Measurements from ENCODE around the gene KCNK10.

Gene KCNK10

DNA sequence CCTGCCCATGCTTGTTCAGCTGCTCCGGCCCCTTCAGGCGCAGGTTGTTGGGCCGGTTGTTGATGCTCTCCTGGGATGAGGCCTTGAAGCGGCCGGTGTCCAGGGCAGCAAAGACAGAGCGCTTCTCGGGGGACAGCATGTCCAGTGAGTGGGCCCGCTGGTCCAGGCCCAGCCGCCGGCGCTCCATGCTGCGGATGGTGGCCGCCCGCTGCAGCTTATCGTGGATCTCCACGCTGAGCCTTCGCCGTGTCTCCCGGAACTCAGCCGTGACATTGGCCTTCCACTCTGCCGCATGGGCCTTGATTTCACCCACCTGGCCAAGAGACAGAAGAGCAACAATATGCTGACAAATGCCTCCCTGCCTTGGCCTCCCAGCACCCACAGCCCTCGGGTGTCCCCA is 137.2 kb downstream of the KCNK10 start:
- FAIRE-seq (no peak), DNase-seq (ENCODE audit: insufficient read length, low spot score) (no peak)
- TF ChIP-seq SPI1 (IDR thresholded peaks at IDR 0.05; ENCODE audit: low read depth, low read length) (no peak), POLR2A (IDR thresholded peaks at IDR 0.05; ENCODE audit: low read depth, low read length) (no peak), POU2F2 (IDR thresholded peaks at IDR 0.05; ENCODE audit: low read depth, low read length) (no peak), POLR2AphosphoS5 (IDR thresholded peaks at IDR 0.05; ENCODE audit: low read depth, low read length) (no peak), PAX5 (IDR thresholded peaks at IDR 0.05; ENCODE audit: insufficient read depth, low read length, severe bottlenecking) (no peak), TAF1 (IDR thresholded peaks at IDR 0.05; ENCODE audit: low read depth, low read length) (no peak)

DNA sequence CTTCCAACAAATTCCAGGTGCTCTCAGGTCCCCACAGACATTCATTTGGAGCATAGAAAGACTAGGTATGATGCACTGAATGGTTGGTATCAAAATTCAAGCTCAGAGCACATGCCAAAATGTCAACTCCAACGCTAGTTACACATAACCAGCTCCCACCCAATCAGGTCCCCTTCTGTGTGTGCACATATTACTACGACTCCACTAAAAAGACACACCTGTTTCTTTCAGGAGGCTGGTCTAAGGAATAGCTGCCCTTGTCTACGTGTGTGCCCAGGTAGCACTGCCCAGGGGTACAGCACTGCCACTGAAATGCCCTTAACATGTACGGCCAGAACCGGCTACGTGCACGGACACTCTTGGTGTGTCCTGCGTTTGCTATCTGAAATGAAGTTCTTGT is 138.1 kb downstream of the KCNK10 start:
- TF ChIP-seq SPI1 (IDR thresholded peaks at IDR 0.05; ENCODE audit: low read depth, low read length) (no peak), POLR2AphosphoS5 (IDR thresholded peaks at IDR 0.05; ENCODE audit: low read depth, low read length) (no peak), TAF1 (IDR thresholded peaks at IDR 0.05; ENCODE audit: low read depth, low read length) (no peak), PAX5 (IDR thresholded peaks at IDR 0.05; ENCODE audit: insufficient read depth, low read length, severe bottlenecking) (no peak), POLR2A (IDR thresholded peaks at IDR 0.05; ENCODE audit: low read depth, low read length) (no peak)
- no peak for DNase-seq (ENCODE audit: insufficient read length, low spot score)
- no peak for FAIRE-seq

DNA sequence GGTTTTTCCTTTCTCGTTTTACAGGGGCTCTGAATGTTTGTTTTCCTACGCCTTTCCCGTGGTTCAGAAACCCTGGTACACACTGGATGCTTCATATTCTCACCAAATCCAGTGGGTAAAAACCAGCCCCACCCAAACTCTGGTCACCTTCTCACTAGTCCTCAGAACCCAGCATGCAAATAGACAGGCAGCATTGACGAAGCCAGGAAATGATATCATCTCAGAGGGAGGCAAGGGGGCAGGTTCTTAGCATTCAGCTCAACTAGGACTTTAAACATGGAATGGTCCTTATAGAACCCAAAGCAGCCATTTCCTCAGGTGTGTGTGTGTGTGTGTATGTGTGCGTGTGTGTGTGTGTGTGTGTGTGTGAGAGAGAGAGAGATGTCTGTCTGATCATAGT is 142.0 kb downstream of the KCNK10 start:
- TF ChIP-seq TAF1 (IDR thresholded peaks at IDR 0.05; ENCODE audit: low read depth, low read length): no peak
- TF ChIP-seq PAX5 (IDR thresholded peaks at IDR 0.05; ENCODE audit: insufficient read depth, low read length, severe bottlenecking): no peak
- no peak for FAIRE-seq
- no peak for DNase-seq (ENCODE audit: insufficient read length, low spot score)

DNA sequence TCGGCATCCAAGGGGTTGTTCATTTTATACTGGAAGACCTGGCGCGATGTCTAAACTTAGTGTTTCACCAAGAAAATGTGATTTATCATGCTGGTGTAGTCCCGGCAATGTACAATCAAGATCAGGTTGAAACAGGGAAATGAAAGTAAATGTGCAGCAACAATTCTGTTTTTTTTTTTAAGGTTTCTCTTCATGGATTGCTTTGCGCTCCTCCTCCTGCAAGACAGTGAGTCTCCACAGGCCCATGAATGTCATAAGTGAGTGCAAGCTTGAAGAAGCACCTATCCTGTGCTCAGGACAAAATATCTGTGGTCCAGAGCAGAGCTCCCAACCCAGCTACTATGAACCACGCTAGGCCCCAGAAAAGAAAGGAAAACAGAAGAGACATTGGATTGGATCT is 143.4 kb downstream of the KCNK10 start:
- FAIRE-seq: no peak
- TF ChIP-seq SPI1 (IDR thresholded peaks at IDR 0.05; ENCODE audit: low read depth, low read length) (0 out of 2 replicates have a peak, but pooled peaks have one; percentile 5), TAF1 (IDR thresholded peaks at IDR 0.05; ENCODE audit: low read depth, low read length) (no peak), POU2F2 (IDR thresholded peaks at IDR 0.05; ENCODE audit: low read depth, low read length) (no peak)
- no peak for DNase-seq (ENCODE audit: insufficient read length, low spot score)

DNA sequence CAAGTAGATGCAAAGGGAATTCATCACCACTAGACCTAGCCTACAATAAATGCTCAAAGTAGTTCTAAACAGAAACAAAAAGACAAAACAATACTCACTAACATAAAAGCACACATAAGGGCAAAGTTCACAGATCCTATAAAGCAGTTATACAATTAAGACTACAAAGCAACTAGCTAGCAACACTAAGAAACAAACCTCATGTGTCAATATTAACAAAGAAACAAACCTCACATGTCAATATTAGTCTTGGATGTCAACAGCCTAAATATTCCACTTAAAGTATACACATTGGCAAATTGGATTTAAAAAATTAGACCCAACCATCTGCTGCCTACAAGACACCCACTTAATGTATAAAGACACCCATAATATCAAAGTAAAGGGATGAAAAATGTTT is 152.7 kb downstream of the KCNK10 start:
- FAIRE-seq (no peak), DNase-seq (ENCODE audit: insufficient read length, low spot score) (no peak)
- TF ChIP-seq TAF1 (IDR thresholded peaks at IDR 0.05; ENCODE audit: low read depth, low read length): no peak
- TF ChIP-seq POLR2AphosphoS5 (IDR thresholded peaks at IDR 0.05; ENCODE audit: low read depth, low read length): no peak
- no peak for TF ChIP-seq POU2F2 (IDR thresholded peaks at IDR 0.05; ENCODE audit: low read depth, low read length)
- no peak for TF ChIP-seq PAX5 (IDR thresholded peaks at IDR 0.05; ENCODE audit: insufficient read depth, low read length, severe bottlenecking)
- TF ChIP-seq SPI1 (IDR thresholded peaks at IDR 0.05; ENCODE audit: low read depth, low read length): no peak
- TF ChIP-seq POLR2A (IDR thresholded peaks at IDR 0.05; ENCODE audit: low read depth, low read length): no peak

DNA sequence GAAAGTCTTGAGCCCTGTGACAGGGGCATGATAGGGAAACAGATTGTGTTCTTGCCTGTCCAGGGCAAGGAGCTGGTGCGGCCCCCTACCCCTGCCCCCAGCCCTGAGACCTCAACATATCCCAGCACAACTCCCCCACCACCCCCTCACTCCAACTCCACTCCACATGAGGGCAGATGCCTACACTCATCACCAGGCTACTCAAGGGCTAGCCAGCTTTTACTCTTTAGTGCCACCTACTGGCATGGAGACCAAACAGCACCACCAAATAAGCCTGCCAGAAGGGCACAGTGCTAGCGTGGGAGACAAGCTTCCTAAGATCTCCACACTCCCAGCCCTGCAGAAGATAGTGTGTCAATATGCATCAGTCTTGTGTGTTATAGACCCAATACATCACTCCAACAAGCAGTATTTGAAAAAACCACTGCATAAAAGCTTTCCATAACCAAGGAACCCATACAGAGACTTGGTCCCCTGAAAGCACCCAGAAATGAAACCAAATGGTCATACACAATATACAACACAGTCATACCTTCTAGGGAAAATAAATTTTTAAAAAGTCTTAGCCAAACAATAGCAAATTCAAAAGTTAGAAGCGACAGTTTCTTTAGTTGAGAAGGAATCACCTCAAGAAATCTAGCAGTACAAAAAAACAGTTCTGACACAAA is 154.4 kb downstream of the KCNK10 start:
- peak; percentile 20 for DNase-seq (ENCODE audit: insufficient read length, low spot score)
- peak; percentile 90 for FAIRE-seq
- TF ChIP-seq SPI1 (IDR thresholded peaks at IDR 0.05; ENCODE audit: low read depth, low read length): no peak
- TF ChIP-seq TAF1 (IDR thresholded peaks at IDR 0.05; ENCODE audit: low read depth, low read length): no peak
- no peak for TF ChIP-seq POLR2AphosphoS5 (IDR thresholded peaks at IDR 0.05; ENCODE audit: low read depth, low read length)
- no peak for TF ChIP-seq POLR2A (IDR thresholded peaks at IDR 0.05; ENCODE audit: low read depth, low read length)
- no peak for TF ChIP-seq POU2F2 (IDR thresholded peaks at IDR 0.05; ENCODE audit: low read depth, low read length)
- TF ChIP-seq PAX5 (IDR thresholded peaks at IDR 0.05; ENCODE audit: insufficient read depth, low read length, severe bottlenecking): no peak

DNA sequence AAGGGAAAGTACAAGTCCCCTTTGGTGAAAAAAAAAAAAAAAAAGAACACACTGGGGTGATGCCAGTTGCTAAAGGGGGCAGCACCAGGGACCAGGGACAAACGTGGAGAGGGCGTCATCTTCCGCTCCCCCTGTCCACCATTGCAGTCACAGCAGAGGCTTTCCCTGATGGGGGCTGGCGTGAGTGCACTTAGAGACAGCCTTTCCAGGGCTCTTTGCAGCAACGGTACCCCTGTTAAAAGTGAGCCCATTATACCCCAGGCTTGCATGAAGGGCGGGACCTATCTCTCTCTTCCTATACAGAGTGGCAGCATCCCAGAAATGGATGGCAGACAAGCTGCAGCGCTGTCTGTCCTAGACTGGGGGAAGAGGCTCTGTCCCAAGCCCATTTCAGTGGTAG is 155.0 kb downstream of the KCNK10 start:
- DNase-seq (ENCODE audit: insufficient read length, low spot score) (no peak), FAIRE-seq (no peak)
- no peak for TF ChIP-seq TAF1 (IDR thresholded peaks at IDR 0.05; ENCODE audit: low read depth, low read length)
- TF ChIP-seq POU2F2 (IDR thresholded peaks at IDR 0.05; ENCODE audit: low read depth, low read length): no peak
- no peak for TF ChIP-seq SPI1 (IDR thresholded peaks at IDR 0.05; ENCODE audit: low read depth, low read length)
- TF ChIP-seq PAX5 (IDR thresholded peaks at IDR 0.05; ENCODE audit: insufficient read depth, low read length, severe bottlenecking): no peak
- TF ChIP-seq POLR2A (IDR thresholded peaks at IDR 0.05; ENCODE audit: low read depth, low read length): no peak
- TF ChIP-seq POLR2AphosphoS5 (IDR thresholded peaks at IDR 0.05; ENCODE audit: low read depth, low read length): no peak

DNA sequence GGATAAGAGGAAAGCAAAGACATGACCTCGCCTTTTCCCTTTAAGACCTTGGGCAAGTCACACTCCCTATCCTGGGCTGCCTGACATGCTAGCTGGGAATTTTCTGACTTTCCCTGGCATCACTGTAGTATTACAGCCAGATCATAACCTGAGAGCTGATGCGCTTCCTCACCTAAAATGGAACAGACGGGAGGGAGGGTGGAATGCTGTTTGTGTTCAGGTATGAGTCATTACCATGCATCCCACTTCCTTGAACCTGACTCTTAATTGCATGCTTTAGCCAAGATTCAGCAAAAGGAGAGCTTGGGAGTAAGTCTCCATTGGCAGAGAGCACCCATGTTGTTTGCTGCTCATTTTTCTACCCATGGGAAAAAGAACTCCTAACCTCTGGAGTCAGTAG is 156.5 kb downstream of the KCNK10 start:
- no peak for TF ChIP-seq POLR2AphosphoS5 (IDR thresholded peaks at IDR 0.05; ENCODE audit: low read depth, low read length)
- TF ChIP-seq POLR2A (IDR thresholded peaks at IDR 0.05; ENCODE audit: low read depth, low read length): no peak
- no peak for TF ChIP-seq POU2F2 (IDR thresholded peaks at IDR 0.05; ENCODE audit: low read depth, low read length)
- TF ChIP-seq PAX5 (IDR thresholded peaks at IDR 0.05; ENCODE audit: insufficient read depth, low read length, severe bottlenecking): no peak
- TF ChIP-seq TAF1 (IDR thresholded peaks at IDR 0.05; ENCODE audit: low read depth, low read length): no peak
- no peak for TF ChIP-seq SPI1 (IDR thresholded peaks at IDR 0.05; ENCODE audit: low read depth, low read length)
- no peak for FAIRE-seq
- no peak for DNase-seq (ENCODE audit: insufficient read length, low spot score)

DNA sequence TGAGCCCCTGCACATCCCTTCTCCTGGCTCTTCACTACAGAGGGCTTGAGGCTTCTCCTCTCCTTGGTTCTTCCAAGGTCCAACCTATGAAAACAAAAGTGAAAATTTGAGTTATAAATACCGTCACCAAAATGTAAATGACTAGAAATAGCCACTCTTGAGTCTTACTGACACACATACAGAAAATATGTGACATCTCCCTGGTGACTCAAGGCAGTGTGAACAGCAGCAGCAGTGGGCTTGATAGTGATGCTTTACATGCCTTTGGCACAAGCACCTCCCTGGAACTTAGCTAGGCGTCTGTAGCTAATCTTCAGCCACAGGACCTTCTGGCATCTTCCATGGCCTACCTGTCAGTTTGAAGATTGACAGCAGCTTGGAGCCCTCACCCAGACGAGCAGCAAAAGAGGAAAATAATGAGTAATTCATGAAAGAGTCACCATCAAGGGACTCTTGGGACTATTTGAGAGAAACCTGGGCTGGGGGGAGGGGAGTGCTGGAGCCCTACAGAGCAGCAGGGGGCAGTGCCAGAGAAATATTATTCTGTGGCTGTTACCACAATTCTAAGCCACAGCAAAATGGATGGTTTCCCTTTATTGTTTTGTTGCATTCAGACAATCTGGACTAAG is 158.0 kb downstream of the KCNK10 start:
- DNase-seq (ENCODE audit: insufficient read length, low spot score) (no peak), FAIRE-seq (no peak)
- TF ChIP-seq TAF1 (IDR thresholded peaks at IDR 0.05; ENCODE audit: low read depth, low read length): no peak
- no peak for TF ChIP-seq SPI1 (IDR thresholded peaks at IDR 0.05; ENCODE audit: low read depth, low read length)
- TF ChIP-seq POU2F2 (IDR thresholded peaks at IDR 0.05; ENCODE audit: low read depth, low read length): no peak
- no peak for TF ChIP-seq POLR2AphosphoS5 (IDR thresholded peaks at IDR 0.05; ENCODE audit: low read depth, low read length)
- TF ChIP-seq PAX5 (IDR thresholded peaks at IDR 0.05; ENCODE audit: insufficient read depth, low read length, severe bottlenecking): no peak
- TF ChIP-seq POLR2A (IDR thresholded peaks at IDR 0.05; ENCODE audit: low read depth, low read length): no peak

DNA sequence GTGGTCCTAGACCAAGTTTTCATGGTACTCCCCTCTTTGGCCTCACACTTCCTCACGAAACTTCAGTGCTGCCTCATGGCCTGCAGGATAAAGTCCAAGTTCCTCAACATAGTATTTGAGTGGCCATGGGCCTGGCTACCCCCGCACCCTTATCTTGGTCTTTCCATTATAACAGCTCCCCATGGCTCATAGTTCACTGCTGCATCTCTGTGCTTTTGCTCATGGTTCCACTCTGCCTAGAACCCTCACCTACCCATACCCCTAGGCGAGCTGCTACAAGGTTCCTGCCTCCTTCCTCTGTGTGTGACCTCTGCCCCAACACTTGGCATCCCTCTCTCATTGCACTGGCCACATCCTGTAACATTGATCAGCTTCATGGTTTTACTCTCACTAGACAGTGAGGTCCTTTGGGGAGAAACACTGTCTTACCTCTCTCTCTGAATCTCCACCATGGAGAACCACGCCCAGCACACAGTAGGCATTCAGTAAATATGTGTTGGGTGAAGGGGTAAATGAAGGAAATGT is 159.3 kb downstream of the KCNK10 start:
- no peak for TF ChIP-seq POLR2A (IDR thresholded peaks at IDR 0.05; ENCODE audit: low read depth, low read length)
- no peak for TF ChIP-seq POU2F2 (IDR thresholded peaks at IDR 0.05; ENCODE audit: low read depth, low read length)
- TF ChIP-seq POLR2AphosphoS5 (IDR thresholded peaks at IDR 0.05; ENCODE audit: low read depth, low read length): no peak
- no peak for TF ChIP-seq SPI1 (IDR thresholded peaks at IDR 0.05; ENCODE audit: low read depth, low read length)
- no peak for TF ChIP-seq TAF1 (IDR thresholded peaks at IDR 0.05; ENCODE audit: low read depth, low read length)
- TF ChIP-seq PAX5 (IDR thresholded peaks at IDR 0.05; ENCODE audit: insufficient read depth, low read length, severe bottlenecking): no peak
- DNase-seq (ENCODE audit: insufficient read length, low spot score) (no peak), FAIRE-seq (no peak)

Data from GM12891 (cell line).